ENCODE data around the gene AUP1. TPM values are rescaled to one million over a fixed set of nuclear protein-coding genes. Genes with fewer than 3 reads are reported as not detected.
A peak's percentile ranks its signal among the peaks of the same experiment; 100 is the strongest.

The AUP1 gene
- total and polyA plus RNA-seq, 2 experiments from 2014 or later: 121 to 195 TPM

GRCh38 chr2:74556159-74556558, 26.7 kb upstream of the AUP1 start:
- no peaks in the 10 kb centered on the region for H3K79me2 ChIP-seq
- H4K20me1 ChIP-seq (ENCODE audit: insufficient read depth, poor library complexity, severe bottlenecking): no peaks in the 10 kb centered on the region
- no peaks in the 10 kb centered on the region for H3K9me2 ChIP-seq (replicated peaks; ENCODE audit: insufficient read depth)
- TF ChIP-seq, protein P1, sequence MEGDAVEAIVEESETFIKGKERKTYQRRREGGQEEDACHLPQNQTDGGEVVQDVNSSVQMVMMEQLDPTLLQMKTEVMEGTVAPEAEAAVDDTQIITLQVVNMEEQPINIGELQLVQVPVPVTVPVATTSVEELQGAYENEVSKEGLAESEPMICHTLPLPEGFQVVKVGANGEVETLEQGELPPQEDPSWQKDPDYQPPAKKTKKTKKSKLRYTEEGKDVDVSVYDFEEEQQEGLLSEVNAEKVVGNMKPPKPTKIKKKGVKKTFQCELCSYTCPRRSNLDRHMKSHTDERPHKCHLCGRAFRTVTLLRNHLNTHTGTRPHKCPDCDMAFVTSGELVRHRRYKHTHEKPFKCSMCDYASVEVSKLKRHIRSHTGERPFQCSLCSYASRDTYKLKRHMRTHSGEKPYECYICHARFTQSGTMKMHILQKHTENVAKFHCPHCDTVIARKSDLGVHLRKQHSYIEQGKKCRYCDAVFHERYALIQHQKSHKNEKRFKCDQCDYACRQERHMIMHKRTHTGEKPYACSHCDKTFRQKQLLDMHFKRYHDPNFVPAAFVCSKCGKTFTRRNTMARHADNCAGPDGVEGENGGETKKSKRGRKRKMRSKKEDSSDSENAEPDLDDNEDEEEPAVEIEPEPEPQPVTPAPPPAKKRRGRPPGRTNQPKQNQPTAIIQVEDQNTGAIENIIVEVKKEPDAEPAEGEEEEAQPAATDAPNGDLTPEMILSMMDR (IDR thresholded peaks at IDR 0.05; ENCODE audit: poor library complexity): no peak
- TF ChIP-seq EZH2 (IDR thresholded peaks at IDR 0.05; ENCODE audit: borderline replicate concordance) (no peak), EZH2phosphoT487 (IDR thresholded peaks at IDR 0.05; ENCODE audit: low read depth, severe bottlenecking, unreplicated experiment) (no peak)
- H3K4me2 ChIP-seq: no peak overlapping the region
- H3K36me3 ChIP-seq (replicated peaks; ENCODE audit: insufficient read depth, low read depth): no peaks in the 10 kb centered on the region
- H3K27ac ChIP-seq: no peak overlapping the region
- H2AFZ ChIP-seq: no peak overlapping the region
- 96% methylated on average over 13 of the region's 14 CpGs for WGBS (ENCODE audit: low lambda C conversion rate, missing lambda C conversion rate)
- H3K4me3 ChIP-seq: no peak overlapping the region
- H3K4me1 ChIP-seq (ENCODE audit: insufficient read depth): peaks cover 12% of the 10 kb centered on the region
- H3K9me3 ChIP-seq (ENCODE audit: low read depth): no peaks in the 10 kb centered on the region
- no peak for DNase-seq (ENCODE audit: low spot score)
- peaks cover 11% of the 10 kb centered on the region for H3K27me3 ChIP-seq

DNA sequence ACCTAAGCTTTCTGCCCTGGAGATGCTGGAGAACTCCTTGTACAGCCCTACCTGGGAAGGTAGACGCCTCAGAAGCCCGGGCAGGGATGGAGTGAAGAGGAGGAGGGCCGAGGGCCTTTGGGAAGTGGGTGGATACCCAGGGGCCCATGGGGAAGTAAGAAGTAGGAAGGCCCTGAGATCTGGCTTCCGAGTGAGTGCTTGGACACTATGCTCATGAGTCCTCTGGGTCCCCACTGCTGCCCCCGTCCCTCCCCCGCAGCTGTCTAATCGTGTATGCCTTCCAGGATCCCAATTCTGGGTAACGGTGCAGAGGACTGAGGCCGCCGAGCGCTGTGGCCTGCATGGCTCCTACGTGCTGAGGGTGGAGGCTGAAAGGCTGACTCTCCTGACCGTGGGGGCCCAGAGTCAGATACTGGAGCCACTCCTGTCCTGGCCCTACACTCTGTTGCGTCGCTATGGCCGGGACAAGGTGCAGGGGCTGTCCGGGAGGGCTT, 26.2 kb upstream of the AUP1 start:
- peak overlapping the region; percentile 82 for H2AFZ ChIP-seq
- H3K4me3 ChIP-seq: peak overlapping the region; percentile 82

GRCh38 chr2:74554820-74555531, 25.5 kb upstream of the AUP1 start:
- Histone ChIP-seq H3K9me2 (replicated peaks; ENCODE audit: insufficient read depth) (no peaks in the 10 kb centered on the region), H3K27ac (peak overlapping the region; percentile 94)
- DNase-seq (ENCODE audit: low spot score): peak; percentile 73

More for the DNA sequence above, 26.2 kb upstream of the AUP1 start:
- TF ChIP-seq EZH2 (IDR thresholded peaks at IDR 0.05; ENCODE audit: borderline replicate concordance) (no peak), EZH2phosphoT487 (IDR thresholded peaks at IDR 0.05; ENCODE audit: low read depth, severe bottlenecking, unreplicated experiment) (no peak)
- TF ChIP-seq, protein P1 (IDR thresholded peaks at IDR 0.05; ENCODE audit: poor library complexity): no peak
- Histone ChIP-seq H3K27ac (no peak overlapping the region), H3K4me2 (peak overlapping the region; percentile 89), H3K79me2 (no peaks in the 10 kb centered on the region), H3K4me1 (ENCODE audit: insufficient read depth) (peaks cover 12% of the 10 kb centered on the region), H3K36me3 (replicated peaks; ENCODE audit: insufficient read depth, low read depth) (no peaks in the 10 kb centered on the region), H3K9me2 (replicated peaks; ENCODE audit: insufficient read depth) (no peaks in the 10 kb centered on the region), H3K27me3 (peaks cover 11% of the 10 kb centered on the region), H3K9me3 (ENCODE audit: low read depth) (no peaks in the 10 kb centered on the region), H4K20me1 (ENCODE audit: insufficient read depth, poor library complexity, severe bottlenecking) (no peaks in the 10 kb centered on the region)
- DNase-seq (ENCODE audit: low spot score): no peak
- 73% methylated on average over 17 of the region's 17 CpGs for WGBS (ENCODE audit: low lambda C conversion rate, missing lambda C conversion rate)

More at GRCh38 chr2:74554820-74555531, 25.5 kb upstream of the AUP1 start:
- peak overlapping the region; percentile 82 for H3K4me3 ChIP-seq
- TF ChIP-seq EZH2 (IDR thresholded peaks at IDR 0.05; ENCODE audit: borderline replicate concordance) (no peak), EZH2phosphoT487 (IDR thresholded peaks at IDR 0.05; ENCODE audit: low read depth, severe bottlenecking, unreplicated experiment) (no peak)
- TF ChIP-seq, protein P1 (IDR thresholded peaks at IDR 0.05; ENCODE audit: poor library complexity): no peak
- H2AFZ ChIP-seq: peak overlapping the region; percentile 82
- peaks cover 5% of the 10 kb centered on the region for H3K27me3 ChIP-seq
- H4K20me1 ChIP-seq (ENCODE audit: insufficient read depth, poor library complexity, severe bottlenecking): no peaks in the 10 kb centered on the region
- no peaks in the 10 kb centered on the region for H3K9me3 ChIP-seq (ENCODE audit: low read depth)
- peaks cover 12% of the 10 kb centered on the region for H3K4me1 ChIP-seq (ENCODE audit: insufficient read depth)
- WGBS (ENCODE audit: low lambda C conversion rate, missing lambda C conversion rate): 2% methylated on average over 57 of the region's 58 CpGs
- H3K4me2 ChIP-seq: peak overlapping the region; percentile 89
- no peaks in the 10 kb centered on the region for H3K36me3 ChIP-seq (replicated peaks; ENCODE audit: insufficient read depth, low read depth)
- no peaks in the 10 kb centered on the region for H3K79me2 ChIP-seq

Data from hepatocyte (in vitro differentiated cells).